GM12878 (cell line): Measurements from ENCODE around the gene RHBDF2. TPM values are rescaled to one million over a fixed set of nuclear protein-coding genes. Genes with fewer than 3 reads are reported as not detected.

Experiments
- ATAC-seq: fragments of 200-7000 bp; cut with Tn5 transposase; 3 replicates; pipeline ENCODE4 v1.9.1; 2020; ENCODE audit warnings: mild to moderate bottlenecking, moderate library complexity
- BruUV-seq: library from RNA; stranded (reverse); fragments of 400-500 nt; replicated peaks from 2 replicates; lab custom pipeline; 2021; lab: Mats Ljungman, UMichigan
- CTCF ChIA-PET: fragments of 300-600 bp; sonication (Branson Sonifier 250); formaldehyde crosslinking; extraction: SDS; loops from one replicate; lab custom pipeline; 2021; ENCODE audit warnings: inconsistent platforms; lab: Yijun Ruan, JAX
- POLR2A ChIA-PET: fragments of 350-600 bp; formaldehyde crosslinking; extraction: SDS; loops from one replicate; lab custom pipeline; 2021; ENCODE audit warnings: inconsistent platforms; lab: Charles Lee
- RAD21 ChIA-PET: fragments of 300-600 bp; sonication (Branson Sonifier 250); formaldehyde crosslinking; loops from one replicate; lab custom pipeline; 2023; ENCODE audit warnings: antibody characterized with exemption; ENCODE audit not compliant: unreplicated experiment; lab: Charles Lee
- SMC1A ChIA-PET: fragments of 300-600 bp; sonication (Branson Sonifier 250); formaldehyde crosslinking; loops from one replicate; lab custom pipeline; 2023; ENCODE audit not compliant: unreplicated experiment, uncharacterized antibody; lab: Charles Lee
- DNase-seq: peaks from one replicate; pipeline ENCODE4 v3.0.0-alpha.2; 2011; ENCODE audit warnings: low read depth, low spot score
- FAIRE-seq: peaks from 3 replicates; lab custom pipeline; 2011; peaks lifted over from hg19 to GRCh38; lab: Jason Lieb, UNC
- H2AFZ ChIP-seq: 2 replicates; pipeline ENCODE4 v1.6.0; 2011; ENCODE audit warnings: low read depth, low read length, control low read depth; ENCODE audit not compliant: control insufficient read depth
- H3K27ac ChIP-seq: 2 replicates; pipeline ENCODE4 v1.5.1; 2011; ENCODE audit warnings: control low read depth; ENCODE audit not compliant: control insufficient read depth, insufficient read depth
- H3K27me3 ChIP-seq, 2 experiments: replicated peaks in 1 of 2; 2 replicates each; pipeline versions ENCODE4 v1.6.0 to v1.6.1; 2011; ENCODE audit warnings: low read length in 1 of 2; ENCODE audit not compliant: control insufficient read depth in 2 of 2, insufficient read depth in 2 of 2
- H3K36me3 ChIP-seq, 2 experiments: 2 replicates each; pipeline ENCODE4 v1.5.1; 2011; ENCODE audit warnings: low read length in 1 of 2; ENCODE audit not compliant: control insufficient read depth in 2 of 2, insufficient read depth in 2 of 2
- H3K4me1 ChIP-seq: 2 replicates; pipeline ENCODE4 v1.6.1; 2011; ENCODE audit warnings: mild to moderate bottlenecking, low read length, moderate library complexity, mixed read lengths; ENCODE audit not compliant: control insufficient read depth, insufficient read depth
- H3K4me2 ChIP-seq: 2 replicates; pipeline ENCODE4 v1.6.0; 2011; ENCODE audit warnings: control low read depth; ENCODE audit not compliant: control insufficient read depth, insufficient read depth
- H3K4me3 ChIP-seq: fragments of 200-600 bp; sonication (generic); 2 replicates; pipeline ENCODE4 v1.5.1; 2016
- H3K79me2 ChIP-seq: 2 replicates; pipeline ENCODE4 v1.6.0; 2011; ENCODE audit warnings: low read length; ENCODE audit not compliant: control insufficient read depth, insufficient read depth
- H3K9ac ChIP-seq: 2 replicates; pipeline ENCODE4 v1.8.0; 2011; ENCODE audit warnings: low read length, control low read depth, mixed read lengths; ENCODE audit not compliant: control insufficient read depth, insufficient read depth
- H3K9me3 ChIP-seq: replicated peaks from 3 replicates; pipeline ENCODE4 v1.5.1; 2011; ENCODE audit warnings: mild to moderate bottlenecking, low read length; ENCODE audit not compliant: control insufficient read depth, insufficient read depth
- H4K20me1 ChIP-seq: 2 replicates; pipeline ENCODE4 v1.6.0; 2011; ENCODE audit not compliant: control insufficient read depth, insufficient read depth
- CHD4 ChIP-seq: fragments of 200-600 bp; sonication (generic); IDR thresholded peaks from 2 replicates; pipeline ENCODE4 v1.6.1; 2016; ENCODE audit warnings: mild to moderate bottlenecking
- DPF2 ChIP-seq: fragments of 450-650 bp; IDR thresholded peaks from 2 replicates; pipeline ENCODE4 v1.6.1; 2017; ENCODE audit warnings: mild to moderate bottlenecking
- FOXK2 ChIP-seq: fragments of 450-650 bp; IDR thresholded peaks from 2 replicates; pipeline ENCODE4 v1.6.1; 2017; ENCODE audit warnings: mild to moderate bottlenecking, moderate library complexity
- HDAC6 ChIP-seq: fragments of 200-600 bp; sonication (generic); IDR thresholded peaks from one replicate; pipeline ENCODE4 v1.8.0; 2017; ENCODE audit warnings: antibody characterized with exemption; ENCODE audit not compliant: unreplicated experiment
- IRF3 ChIP-seq: fragments of 450-650 bp; IDR thresholded peaks from 2 replicates; pipeline ENCODE4 v1.6.1; 2014; ENCODE audit warnings: mild to moderate bottlenecking
- MLLT1 ChIP-seq: fragments of 450-650 bp; IDR thresholded peaks from 2 replicates; pipeline ENCODE4 v1.6.1; 2016; ENCODE audit warnings: mild to moderate bottlenecking
- NFYB ChIP-seq: IDR thresholded peaks from 2 replicates; pipeline ENCODE4 v1.6.1; 2011; ENCODE audit warnings: low read depth, mild to moderate bottlenecking, low read length, improper control_type of control experiment, moderate library complexity; ENCODE audit not compliant: insufficient read depth
- PKNOX1 ChIP-seq: fragments of 450-650 bp; IDR thresholded peaks from 2 replicates; pipeline ENCODE4 v1.6.1; 2016; ENCODE audit warnings: mild to moderate bottlenecking
- POU2F2 ChIP-seq: IDR thresholded peaks from 3 replicates; pipeline ENCODE4 v1.6.1; 2011; ENCODE audit warnings: low read depth, mild to moderate bottlenecking, low read length, borderline replicate concordance
- RAD51 ChIP-seq: fragments of 450-650 bp; IDR thresholded peaks from 2 replicates; pipeline ENCODE4 v1.6.1; 2016; ENCODE audit warnings: moderate library complexity, mild to moderate bottlenecking, inconsistent platforms
- RELA ChIP-seq: fragments of 450-650 bp; IDR thresholded peaks from 2 replicates; pipeline ENCODE4 v1.8.0; 2014; ENCODE audit warnings: borderline replicate concordance; ENCODE audit not compliant: partially characterized antibody
- SMAD1 ChIP-seq: fragments of 450-650 bp; IDR thresholded peaks from 2 replicates; pipeline ENCODE4 v1.6.1; 2018; ENCODE audit warnings: mild to moderate bottlenecking, low read depth; ENCODE audit not compliant: partially characterized antibody
- SUPT20H ChIP-seq: IDR thresholded peaks from 2 replicates; pipeline ENCODE4 v1.6.1; 2011; ENCODE audit warnings: low read depth, mild to moderate bottlenecking, low read length, moderate library complexity, borderline replicate concordance; ENCODE audit not compliant: control insufficient read depth
- TAF1 ChIP-seq: IDR thresholded peaks from 2 replicates; pipeline ENCODE4 v1.6.1; 2011; ENCODE audit warnings: mild to moderate bottlenecking, low read depth, low read length, borderline replicate concordance
- WRNIP1 ChIP-seq: IDR thresholded peaks from 2 replicates; pipeline ENCODE4 v1.6.1; 2011; ENCODE audit warnings: low read depth, low read length, improper control_type of control experiment, borderline replicate concordance
- YBX1 ChIP-seq: fragments of 450-650 bp; IDR thresholded peaks from 2 replicates; pipeline ENCODE4 v1.6.1; 2016; ENCODE audit warnings: antibody characterized with exemption
- ZBED1 ChIP-seq: IDR thresholded peaks from 2 replicates; pipeline ENCODE4 v1.6.1; 2016; ENCODE audit warnings: borderline replicate concordance
- ZBTB33 ChIP-seq: fragments of 450-650 bp; IDR thresholded peaks from 2 replicates; pipeline ENCODE4 v1.6.1; 2017; ENCODE audit warnings: mild to moderate bottlenecking
- WGBS: methylation state at CpG from one replicate; pipeline ENCODE4 v1.1.6; 2016; ENCODE audit warnings: low lambda C conversion rate; ENCODE audit not compliant: insufficient replicate concordance, insufficient coverage; ENCODE audit errors: missing lambda C conversion rate; 5-methylcytosine and 5-hydroxymethylcytosine counted together
- in situ Hi-C: fragments of 300-500 bp; cut with MboI; formaldehyde crosslinking; loops from 9 replicates; pipeline ENCODE4 v1.14.3; 2018; ENCODE audit warnings: mixed read lengths
- intact Hi-C: fragments of 100-400 bp; cut with micrococcal nuclease; formaldehyde crosslinking; loops from one replicate; pipeline ENCODE4 v1.14.2; 2022; ENCODE audit not compliant: unreplicated experiment
- polyA plus RNA-seq, 11 experiments: library from polyadenylated mRNA; depleted of rRNA in 4 of 11; unstranded in 6 of 11; stranded (reverse) in 5 of 11; fragments of >200 nt; fragmentation: Nextera tagmentation in 4 of 11; fragmentation: Illumina TruSeq in 1 of 11; extraction: Ambion mirVana in 4 of 11; extraction: Trizol in 1 of 11; gene quantifications; 1 replicate in 1 of 11; 2 replicates in 10 of 11; pipeline versions ENCODE4 v1.2.1 to v1.2.3, GENCODE V29; 2011 to 2016; ENCODE audit warnings: inconsistent platforms in 2 of 11, missing spikeins in 2 of 11, low read depth in 1 of 11
- total RNA-seq, 4 experiments: library from RNA; depleted of rRNA in 3 of 4; stranded (reverse); fragments of >200 nt in 3 of 4; fragmentation: Illumina TruSeq in 1 of 4; extraction: Trizol in 1 of 4; gene quantifications; 2 replicates each; pipeline versions ENCODE4 v1.2.1 to v1.2.3, GENCODE V29; 2013 to 2021

RHBDF2 gene
- total and polyA plus RNA-seq, 10 of the 15 experiments (the other 5 are each of a cell fraction or from before 2014, with no cell fraction given), result 0.97 to 43.0 (median 18.7) TPM

GRCh38 chr17:76524598-76525512 is 23.6 kb upstream of the RHBDF2 start:
- H2AFZ ChIP-seq, result no peak overlapping the region
- no peak for FAIRE-seq
- intact Hi-C loops, result no loop called here
- ChIA-PET POLR2A (interaction anchor here (0.7 kb wide), 1 partner anchor 35 kb away, joined by 4 read pairs; no protein-coding TSS in a partner anchor), RAD21 (interaction anchor here (1.2 to 2.5 kb wide), 3 partner anchors 25 to 99 kb away, joined by 8 to 15 read pairs (median 13); no protein-coding TSS in a partner anchor), SMC1A (interaction anchor here (1.1 to 4.3 kb wide), 2 partner anchors 22 to 32 kb away, joined by 3 to 18 read pairs; no protein-coding TSS in a partner anchor), CTCF (interaction anchor here (1.5 to 5.9 kb wide), 9 partner anchors 18 to 161 kb away, joined by 3 to 81 read pairs (median 19); no protein-coding TSS in a partner anchor)
- H3K4me2 ChIP-seq, result no peak overlapping the region
- in situ Hi-C loops, result loop anchor here (5.0 kb wide), 2 partner anchors 97 to 157 kb away; no protein-coding TSS in a partner anchor
- H3K27me3 ChIP-seq, result no peaks in the 10 kb centered on the region
- no peaks in the 10 kb centered on the region for H3K9me3 ChIP-seq
- BruUV-seq, result no TSS peak
- ATAC-seq, result no peak
- no peak for DNase-seq
- no peak overlapping the region for H3K27ac ChIP-seq
- no peaks in the 10 kb centered on the region for H3K79me2 ChIP-seq
- no peak overlapping the region for H3K4me3 ChIP-seq
- H3K4me1 ChIP-seq, result peaks cover 12% of the 10 kb centered on the region
- no peaks in the 10 kb centered on the region for H3K36me3 ChIP-seq
- WGBS, result 54% methylated on average over 25 of the region's 25 CpGs
- no peak overlapping the region for H3K9ac ChIP-seq
- H4K20me1 ChIP-seq, result no peaks in the 10 kb centered on the region
- TF ChIP-seq YBX1 (no peak), ZBED1 (no peak), TAF1 (no peak), CHD4 (no peak), FOXK2 (no peak), SUPT20H (no peak), HDAC6 (no peak), WRNIP1 (no peak), RELA (no peak), ZBTB33 (no peak), PKNOX1 (no peak), IRF3 (no peak), DPF2 (no peak), RAD51 (no peak), MLLT1 (no peak), POU2F2 (no peak), SMAD1 (no peak), NFYB (no peak)
